Measurements from ENCODE around the gene CCND1.

The CCND1 gene

GRCh38 chr11:69664103-69664775, 23.3 kb downstream of the CCND1 start:
- in situ Hi-C loops (cut with HindIII; ENCODE audit: low sequenced_read_pairs) = no loop called here

- in situ Hi-C loops (cut with HindIII; ENCODE audit: low sequenced_read_pairs) = no loop called here
These were observed 23.9 kb downstream of the CCND1 start for GRCh38 chr11:69664901-69665300.

- in situ Hi-C loops (cut with HindIII; ENCODE audit: low sequenced_read_pairs) = no loop called here
These were observed 24.7 kb downstream of the CCND1 start for GRCh38 chr11:69665669-69666068.

GRCh38 chr11:69666261-69666660, 25.3 kb downstream of the CCND1 start:
- in situ Hi-C loops (cut with HindIII; ENCODE audit: low sequenced_read_pairs) = no loop called here

- in situ Hi-C loops (cut with HindIII; ENCODE audit: low sequenced_read_pairs) = no loop called here
These were observed 26.0 kb downstream of the CCND1 start for GRCh38 chr11:69666752-69667536.

GRCh38 chr11:69667619-69668604, 27.0 kb downstream of the CCND1 start:
- in situ Hi-C loops (cut with HindIII; ENCODE audit: low sequenced_read_pairs) = no loop called here

- in situ Hi-C loops (cut with HindIII; ENCODE audit: low sequenced_read_pairs) = no loop called here
These were observed 28.5 kb downstream of the CCND1 start for GRCh38 chr11:69669486-69669885.

GRCh38 chr11:69670158-69670845, 29.3 kb downstream of the CCND1 start:
- in situ Hi-C loops (cut with HindIII; ENCODE audit: low sequenced_read_pairs) = no loop called here

- in situ Hi-C loops (cut with HindIII; ENCODE audit: low sequenced_read_pairs) = no loop called here
These were observed 30.9 kb downstream of the CCND1 start for GRCh38 chr11:69671734-69672465.

- in situ Hi-C loops (cut with HindIII; ENCODE audit: low sequenced_read_pairs) = no loop called here
These were observed 33.4 kb downstream of the CCND1 start for GRCh38 chr11:69674267-69674885.

- in situ Hi-C loops (cut with HindIII; ENCODE audit: low sequenced_read_pairs) = no loop called here
These were observed 34.1 kb downstream of the CCND1 start, which contains the start of gene LTO1 for GRCh38 chr11:69674886-69675714. Gene LTO1, minus strand, starts transcription at chr11:69675353. Its CDS starts 114 bp downstream, at chr11:69675239.

- in situ Hi-C loops (cut with HindIII; ENCODE audit: low sequenced_read_pairs) = no loop called here
These were observed 36.8 kb downstream of the CCND1 start for GRCh38 chr11:69677749-69678148.

GRCh38 chr11:69680688-69681087, 39.7 kb downstream of the CCND1 start:
- in situ Hi-C loops (cut with HindIII; ENCODE audit: low sequenced_read_pairs) = no loop called here

- in situ Hi-C loops (cut with HindIII; ENCODE audit: low sequenced_read_pairs) = no loop called here
These were observed 41.3 kb downstream of the CCND1 start for GRCh38 chr11:69682221-69682620.

GRCh38 chr11:69682681-69683326, 41.8 kb downstream of the CCND1 start:
- in situ Hi-C loops (cut with HindIII; ENCODE audit: low sequenced_read_pairs) = no loop called here

GRCh38 chr11:69683764-69684333, 42.9 kb downstream of the CCND1 start:
- in situ Hi-C loops (cut with HindIII; ENCODE audit: low sequenced_read_pairs) = no loop called here

GRCh38 chr11:69684651-69685050, 43.7 kb downstream of the CCND1 start:
- in situ Hi-C loops (cut with HindIII; ENCODE audit: low sequenced_read_pairs) = no loop called here

GRCh38 chr11:69685348-69685747, 44.4 kb downstream of the CCND1 start:
- in situ Hi-C loops (cut with HindIII; ENCODE audit: low sequenced_read_pairs) = no loop called here

Data from endothelial cell of hepatic sinusoid (primary cell).